HG03442 (cell line): ENCODE measurements around the gene ABHD17A.
A peak's percentile ranks its signal among the peaks of the same experiment; 100 is the strongest.
"Not testable (repeated sequence)": the region's sequence is repeated elsewhere in the genome, so short reads cannot be mapped to it uniquely, and the experiment has no call there.

ENCODE experiments used
- ATAC-seq: cut with Tn5 transposase; IDR thresholded peaks from one replicate; pipeline ENCODE4 v1.9.1; 2021; ENCODE audit warnings: mild to moderate bottlenecking, moderate library complexity; ENCODE audit not compliant: unreplicated experiment

ABHD17A gene

DNA sequence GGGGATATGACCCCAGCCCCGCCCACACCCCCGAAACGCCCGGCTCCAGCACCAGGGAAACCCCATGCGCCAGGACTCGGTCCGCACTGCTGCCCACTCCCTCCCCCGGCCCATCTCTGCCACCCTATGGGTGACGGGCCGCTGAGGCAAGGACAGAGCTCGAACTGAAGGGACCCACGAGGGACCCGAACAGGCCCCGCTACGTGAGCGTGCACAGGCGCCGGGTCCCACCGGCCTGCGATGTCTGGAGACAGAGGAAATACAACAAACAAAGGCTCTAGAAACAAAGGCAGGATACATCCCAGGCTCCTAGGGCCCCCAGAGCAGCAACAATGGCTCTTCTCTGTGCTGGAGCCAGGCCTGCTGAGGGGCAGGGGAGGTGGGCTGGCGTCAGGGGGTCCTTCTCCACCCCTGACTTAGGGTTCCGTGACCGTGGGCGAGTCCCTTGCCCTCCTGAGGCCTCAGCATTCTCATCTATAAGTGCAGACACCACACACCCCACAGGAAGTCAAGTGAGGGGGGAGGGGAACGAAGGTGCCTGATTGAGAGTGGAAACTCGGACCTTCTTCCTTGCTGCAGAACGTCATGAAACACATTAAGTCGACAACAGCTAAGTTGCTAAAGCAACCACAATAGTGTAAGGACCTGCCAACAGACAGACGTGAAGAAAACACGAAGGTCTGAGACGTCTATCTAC is 3.1 kb downstream of the ABHD17A start:
- no peak for ATAC-seq

DNA sequence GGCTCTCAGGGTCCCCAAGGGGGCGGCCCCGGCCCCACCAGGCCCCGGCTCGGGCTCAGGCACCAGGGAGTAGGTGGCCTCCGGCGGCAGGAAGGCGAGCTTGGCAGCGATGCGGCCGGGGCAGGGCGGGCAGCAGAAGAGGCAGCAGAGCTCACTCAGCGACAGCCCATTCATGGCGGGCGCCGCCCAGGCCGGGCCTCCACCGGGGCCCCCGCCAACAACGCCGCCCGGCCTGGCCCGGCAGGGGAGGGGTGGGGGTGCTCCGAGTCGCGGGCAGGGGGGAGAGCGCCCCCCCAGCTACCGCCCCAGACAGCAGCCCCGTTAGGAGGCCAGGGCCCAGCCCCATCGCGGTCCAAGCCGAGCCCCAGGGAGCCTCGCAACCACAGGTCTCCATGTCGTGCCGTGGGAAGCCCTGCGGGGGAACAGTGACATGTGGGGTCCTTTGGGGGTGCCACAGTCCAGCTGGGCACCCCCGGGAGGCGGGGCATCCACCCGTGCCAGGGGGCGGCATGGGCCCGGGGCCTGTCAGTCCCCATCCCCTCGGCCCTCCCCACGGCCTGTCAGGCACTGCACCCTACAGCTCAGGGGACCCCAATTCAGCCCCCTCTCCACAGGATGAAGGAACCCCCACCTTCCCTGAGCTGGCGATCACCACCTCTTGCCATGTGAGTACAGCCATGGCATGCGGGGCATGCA is 3.8 kb downstream of the ABHD17A start:
- ATAC-seq, result not testable (repeated sequence)

DNA sequence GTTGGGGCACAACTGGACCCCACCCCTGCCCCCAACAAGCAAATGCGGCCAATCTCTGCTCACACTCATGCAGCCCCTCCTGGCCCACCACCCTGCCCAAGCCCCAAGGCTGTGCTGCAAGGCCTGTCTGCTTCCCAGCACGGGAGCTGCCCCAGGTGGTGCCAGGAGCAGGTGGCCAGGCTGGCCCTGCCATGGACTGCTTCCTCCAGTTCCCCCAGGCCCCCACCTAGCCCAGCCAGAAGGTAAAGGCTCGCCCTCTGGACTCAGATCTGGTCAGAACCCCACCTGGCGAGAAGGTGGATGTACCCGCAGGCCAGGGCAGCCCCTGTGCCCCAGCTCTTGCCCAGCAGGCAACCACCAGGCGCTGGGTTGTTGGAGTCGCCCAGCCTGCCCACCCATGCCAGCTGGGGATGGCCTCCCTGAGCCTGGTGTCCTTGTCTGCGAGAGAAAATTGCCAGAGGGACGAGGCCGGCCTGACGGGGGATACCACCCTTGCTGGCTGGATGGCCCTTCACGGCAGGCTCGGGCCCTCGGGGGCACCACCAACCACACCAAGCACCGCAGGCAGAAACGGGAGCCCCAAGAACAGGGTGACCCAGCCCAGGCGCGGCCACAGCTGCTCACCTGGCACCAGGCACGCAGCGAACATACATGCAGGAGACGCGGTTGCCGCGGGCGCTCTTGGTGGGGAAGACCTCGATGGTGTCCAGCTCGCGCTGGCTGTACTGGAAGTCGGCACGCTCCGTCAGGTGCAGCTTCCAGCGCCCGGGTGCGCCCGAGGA is 4.5 kb downstream of the ABHD17A start:
- ATAC-seq, result no peak

DNA sequence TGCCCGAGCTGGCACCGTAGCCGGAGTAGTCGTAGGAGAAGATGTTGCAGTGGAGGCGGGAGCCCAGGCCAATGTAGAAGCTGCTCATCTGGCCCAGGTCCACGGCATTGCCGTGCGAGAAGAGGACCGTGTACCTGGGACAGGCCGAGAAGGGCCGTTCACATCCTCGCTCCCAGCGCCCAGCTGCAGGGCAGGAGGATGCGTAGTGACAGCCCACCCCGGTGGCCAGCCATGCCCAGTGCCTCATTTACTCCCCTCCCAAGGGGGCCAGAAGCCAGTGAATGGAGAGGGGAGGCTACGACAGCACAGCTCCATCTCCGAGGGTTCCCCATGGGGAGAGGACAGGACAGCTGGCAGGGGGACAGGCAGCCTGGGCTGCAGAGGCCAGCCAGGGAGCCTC is 5.3 kb downstream of the ABHD17A start:
- ATAC-seq, result not testable (repeated sequence)

DNA sequence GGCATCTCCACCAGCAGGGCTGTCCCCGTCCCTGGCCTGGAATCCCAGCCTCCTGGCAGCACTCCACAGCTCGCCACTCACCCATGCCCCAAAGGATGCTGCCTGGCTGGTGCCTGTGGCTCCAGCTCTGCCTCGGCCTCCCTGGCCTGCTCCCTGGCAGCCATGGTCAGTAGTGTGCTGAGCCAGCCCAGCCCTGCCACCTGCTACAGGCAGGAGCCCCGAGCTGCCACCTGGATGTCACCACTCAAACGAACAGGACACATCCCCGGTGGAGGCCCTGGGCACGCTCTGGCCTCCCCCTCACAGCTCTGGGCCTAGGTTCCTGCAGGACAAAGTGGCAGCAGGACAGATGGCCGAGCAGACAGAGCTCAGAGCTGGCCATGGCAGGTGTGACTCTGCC is 6.7 kb downstream of the ABHD17A start:
- not testable (repeated sequence) for ATAC-seq

DNA sequence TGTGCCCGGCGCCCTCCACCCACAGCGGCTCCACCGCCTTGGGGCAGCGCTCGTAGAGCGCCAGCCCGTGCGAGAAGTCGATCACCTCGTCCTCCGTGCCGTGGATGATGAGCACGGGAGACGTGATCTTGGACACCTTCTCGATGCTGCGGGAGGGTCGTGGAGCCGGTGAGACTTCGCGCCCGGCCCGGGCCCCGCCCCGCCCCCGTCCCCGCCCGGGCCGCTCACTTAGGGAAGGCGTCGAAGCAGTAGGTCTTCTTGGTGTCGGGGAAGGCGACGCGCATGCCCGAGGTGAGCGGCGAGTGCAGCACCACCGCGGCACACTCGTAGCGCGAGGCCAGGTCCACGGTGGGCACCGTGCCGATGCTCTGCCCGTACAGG is 8.0 kb downstream of the ABHD17A start:
- not testable (repeated sequence) for ATAC-seq

DNA sequence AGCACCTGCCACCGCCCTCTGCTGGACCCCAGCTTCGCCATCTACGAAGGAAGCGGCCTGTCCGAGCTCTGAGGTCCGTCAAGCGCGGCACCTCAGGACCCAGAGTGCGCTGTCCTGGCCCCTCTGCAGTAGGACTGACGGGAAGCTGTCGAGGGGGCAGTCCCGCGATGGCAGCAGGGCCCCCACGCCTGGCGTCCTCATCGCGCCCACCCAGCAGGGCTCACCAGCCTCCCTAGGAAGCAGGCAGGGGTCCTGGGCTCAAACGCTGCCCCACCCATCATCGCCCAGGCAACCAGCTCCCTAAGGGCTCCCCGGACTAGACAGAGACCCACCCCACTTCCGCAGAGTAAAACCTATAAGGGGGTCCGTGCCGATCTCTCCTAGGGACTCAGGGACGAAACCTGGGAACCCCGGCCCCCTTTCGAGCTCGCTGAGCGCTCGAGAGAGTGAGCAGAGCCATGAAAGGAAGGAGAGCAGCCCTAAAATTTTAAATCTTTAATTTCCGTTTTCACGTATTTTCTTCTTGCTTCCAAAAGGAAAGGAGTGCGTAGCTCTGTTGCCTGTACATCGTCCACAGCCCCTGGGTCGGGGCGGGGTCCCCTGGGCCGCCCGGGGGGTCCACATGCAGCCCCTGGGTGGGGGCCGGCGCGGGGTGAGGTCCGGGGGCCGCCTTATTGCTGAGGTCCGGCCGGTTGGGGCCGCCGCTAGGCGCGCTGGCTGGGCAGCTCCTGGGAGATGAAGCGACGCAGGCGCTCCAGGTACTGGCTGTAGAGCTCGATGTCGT is 8.6 kb downstream of the ABHD17A start:
- ATAC-seq, result not testable (repeated sequence)

DNA sequence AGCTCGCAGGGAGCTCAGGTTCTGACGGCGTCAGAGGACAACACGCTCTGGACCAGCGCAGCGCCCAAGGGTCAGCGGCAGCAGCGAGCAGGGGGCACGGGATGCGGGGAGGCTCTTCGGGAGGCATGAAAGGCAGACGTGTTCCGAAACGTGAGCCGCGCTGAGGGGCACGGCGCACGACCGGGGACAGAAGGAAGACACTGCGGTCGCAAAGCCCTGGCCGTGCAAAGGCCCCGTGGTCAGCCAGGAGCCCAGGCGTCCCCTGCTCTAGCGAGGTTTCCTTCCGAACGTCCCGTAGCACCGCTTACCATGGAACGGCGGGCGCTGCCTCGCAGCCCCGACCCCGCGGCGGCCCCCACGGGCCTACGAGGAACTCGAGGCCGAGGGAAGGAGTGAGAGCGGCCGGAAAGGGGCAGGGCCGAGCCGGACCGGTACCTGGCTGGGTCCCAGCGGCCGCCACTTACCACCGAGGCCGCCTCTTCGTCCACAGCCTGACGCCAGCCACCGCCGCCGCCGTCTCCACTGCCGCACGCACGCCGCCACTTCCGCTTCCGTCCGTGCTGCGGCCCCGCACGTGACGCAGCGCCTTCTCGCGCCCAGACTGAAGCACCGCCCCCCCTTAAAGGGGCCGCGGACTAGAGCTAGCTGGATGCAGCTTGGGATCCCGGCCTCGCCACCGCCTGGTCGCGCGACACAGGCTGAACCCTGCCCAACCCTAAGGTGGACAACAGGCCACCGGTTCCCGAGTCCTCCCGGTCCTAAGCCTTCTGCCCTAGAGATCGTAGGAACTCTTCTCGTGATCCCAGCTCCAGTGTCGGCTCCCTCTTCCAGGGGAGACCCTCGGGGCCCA is 9.4 kb downstream of the ABHD17A start:
- peak; percentile 72 for ATAC-seq

DNA sequence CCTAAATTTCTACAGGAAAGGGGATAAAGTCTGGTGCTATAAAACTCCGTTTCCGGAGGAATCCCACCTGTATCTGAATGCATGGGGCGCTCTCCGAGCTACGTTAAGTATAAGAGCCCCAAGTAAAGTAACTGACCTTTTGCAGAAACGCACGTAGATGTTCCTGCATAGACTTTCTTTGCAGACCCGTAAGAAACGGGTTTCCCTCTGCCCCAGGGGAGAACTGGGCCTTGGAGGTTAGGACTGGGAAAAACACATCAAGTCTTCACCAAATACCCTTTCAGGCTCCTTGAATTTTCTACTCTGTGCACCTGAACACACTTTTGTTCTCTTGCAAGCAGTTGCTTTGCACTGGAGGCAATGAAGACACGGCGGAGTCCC is 10.0 kb downstream of the ABHD17A start:
- not testable (repeated sequence) for ATAC-seq

DNA sequence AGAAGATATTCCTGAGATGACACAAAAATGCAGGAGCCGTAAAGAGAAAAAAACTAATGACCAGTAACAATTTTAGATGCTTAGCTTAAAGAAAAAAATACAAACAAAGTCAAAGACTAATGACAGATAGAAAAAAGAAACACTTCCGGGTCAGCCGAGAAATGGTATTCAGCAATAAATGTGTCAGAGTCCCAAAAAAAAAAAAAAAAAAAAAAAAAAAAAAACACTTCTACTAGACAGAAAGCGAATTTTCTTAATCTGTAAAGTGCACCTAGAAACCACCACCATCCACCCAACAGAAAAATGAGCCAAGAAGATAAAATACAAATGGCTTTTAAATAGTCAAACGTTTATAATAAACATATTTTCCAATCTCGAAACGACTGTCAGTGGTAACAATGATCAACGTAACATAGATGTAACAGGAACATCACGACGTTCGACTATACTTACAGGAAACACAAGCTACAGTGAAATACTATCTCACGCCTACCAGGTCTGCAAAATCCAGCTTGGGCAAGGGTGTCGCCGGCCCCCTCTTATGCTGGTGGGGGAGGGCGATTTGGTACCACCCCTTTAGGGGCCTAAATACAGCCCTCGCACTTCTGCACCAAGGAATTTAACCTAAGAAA is 10.6 kb downstream of the ABHD17A start:
- ATAC-seq, result no peak

DNA sequence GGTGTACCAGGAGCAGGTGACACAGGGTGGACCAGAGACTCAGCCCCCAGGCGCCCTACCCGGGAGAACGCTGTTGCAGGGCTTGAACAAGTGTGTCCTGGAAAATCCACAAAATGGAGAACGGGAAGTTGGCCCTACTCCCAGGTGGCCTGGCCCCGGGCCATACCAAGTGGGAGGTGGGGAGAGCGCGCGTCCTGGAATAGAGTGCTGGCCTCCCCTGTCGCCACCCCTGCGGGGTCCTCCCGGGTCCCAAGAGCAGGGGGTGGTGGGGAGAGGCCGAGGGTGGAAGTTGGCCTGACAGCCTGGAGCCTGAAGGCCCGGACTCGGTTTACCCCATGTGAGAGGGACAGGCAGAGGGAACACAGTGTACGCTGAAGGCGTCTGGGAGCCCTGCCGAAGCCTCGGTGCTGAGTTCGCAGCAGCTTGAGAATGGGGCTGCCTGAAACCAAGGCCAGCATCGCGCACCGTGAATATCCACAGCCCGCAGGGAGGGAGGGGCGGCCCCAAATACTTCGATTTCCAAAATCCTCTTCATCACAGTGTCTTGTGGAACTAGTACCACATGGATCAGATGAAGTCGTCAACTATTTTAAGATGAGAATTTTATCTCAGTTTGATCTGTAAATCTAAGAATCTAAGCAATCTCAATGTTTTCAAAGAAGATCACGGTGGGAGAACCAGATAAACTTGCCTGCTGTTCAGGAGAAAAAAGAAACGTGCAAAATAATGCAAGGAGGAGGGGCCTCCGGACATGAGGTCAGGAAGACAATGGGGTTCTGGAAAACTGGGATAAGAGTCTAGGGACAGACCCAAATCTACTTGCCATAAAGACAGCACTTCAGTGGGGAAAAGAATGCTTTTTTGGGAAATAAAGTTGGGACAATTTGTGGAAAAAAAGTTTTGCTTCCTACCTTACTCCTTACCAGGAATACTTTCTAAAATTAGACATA is 11.5 kb downstream of the ABHD17A start:
- no peak for ATAC-seq

DNA sequence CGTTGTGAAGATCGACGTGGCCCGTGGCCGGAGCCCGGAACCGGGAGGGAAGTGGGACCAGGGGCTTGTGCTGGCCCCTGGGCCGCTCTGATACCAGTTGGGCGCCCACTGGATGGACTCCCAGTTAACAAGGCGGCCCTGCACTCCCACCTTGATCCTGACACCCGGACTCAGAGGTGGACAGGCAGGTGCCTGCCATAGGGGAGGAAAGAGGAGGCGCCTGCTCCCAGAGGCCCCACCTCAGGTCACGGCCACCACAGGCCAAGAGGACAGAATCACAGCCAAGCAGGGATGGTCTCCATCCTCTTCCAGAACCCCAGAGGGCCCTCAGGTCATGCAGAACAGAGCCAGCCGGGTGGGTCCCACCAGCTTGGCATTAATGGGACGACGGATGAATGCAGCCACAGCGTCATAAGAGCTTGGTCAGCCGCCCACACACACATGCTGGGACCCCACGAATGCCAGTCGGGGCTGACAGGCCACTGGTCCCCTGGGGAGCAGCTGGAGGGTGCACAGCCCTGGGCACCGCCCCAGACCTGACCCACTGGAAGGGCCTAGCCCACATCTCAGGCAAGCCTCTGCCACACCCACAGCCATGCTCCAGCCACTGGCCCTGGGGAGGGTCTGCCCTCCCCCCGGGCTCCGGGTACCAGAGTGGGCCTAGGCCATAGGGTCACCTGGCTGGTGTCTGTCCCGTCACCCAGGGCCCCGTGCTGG is 12.3 kb downstream of the ABHD17A start:
- ATAC-seq, result no peak

DNA sequence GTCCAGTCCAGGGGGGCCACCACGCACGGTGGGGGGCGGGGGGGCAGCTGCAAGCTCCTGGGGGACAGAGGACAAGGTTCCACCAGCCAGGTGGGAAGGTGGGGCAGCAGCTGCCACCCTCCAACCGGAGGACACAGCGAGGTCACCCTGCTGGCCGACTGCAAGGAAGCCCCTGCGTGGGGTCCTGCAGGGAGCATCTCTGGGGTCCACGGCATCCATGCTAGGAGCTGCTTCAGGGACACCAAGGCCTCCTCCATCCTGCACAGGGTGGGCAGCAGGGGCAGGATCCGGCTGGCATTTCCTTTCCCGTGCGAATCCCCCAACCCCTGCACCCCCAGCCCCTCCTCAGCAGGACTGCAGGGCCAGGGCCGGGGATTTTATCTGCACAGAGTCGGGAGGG is 13.7 kb downstream of the ABHD17A start:
- ATAC-seq, result no peak

DNA sequence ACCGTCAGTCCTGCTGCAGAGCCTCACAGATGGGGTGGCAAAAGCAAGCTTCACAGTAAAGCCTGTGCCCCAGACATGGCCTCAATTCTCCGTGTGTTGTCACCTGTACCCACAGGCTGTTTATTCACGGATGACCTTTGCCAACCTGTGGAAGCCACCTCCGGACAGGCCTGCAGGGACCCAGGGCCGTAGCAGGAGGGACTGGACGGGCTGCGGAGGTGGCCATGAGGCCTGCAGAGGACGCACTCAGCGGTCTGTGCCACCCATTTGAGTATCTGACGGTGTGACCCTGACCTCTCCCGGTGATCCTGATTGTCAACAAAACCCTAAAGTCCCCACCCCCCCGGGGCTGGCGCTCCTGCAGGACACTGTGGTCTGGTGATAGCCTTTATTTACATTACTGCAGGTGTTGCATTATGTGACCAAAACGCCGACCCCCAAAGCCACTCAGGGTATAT is 14.1 kb downstream of the ABHD17A start:
- no peak for ATAC-seq

DNA sequence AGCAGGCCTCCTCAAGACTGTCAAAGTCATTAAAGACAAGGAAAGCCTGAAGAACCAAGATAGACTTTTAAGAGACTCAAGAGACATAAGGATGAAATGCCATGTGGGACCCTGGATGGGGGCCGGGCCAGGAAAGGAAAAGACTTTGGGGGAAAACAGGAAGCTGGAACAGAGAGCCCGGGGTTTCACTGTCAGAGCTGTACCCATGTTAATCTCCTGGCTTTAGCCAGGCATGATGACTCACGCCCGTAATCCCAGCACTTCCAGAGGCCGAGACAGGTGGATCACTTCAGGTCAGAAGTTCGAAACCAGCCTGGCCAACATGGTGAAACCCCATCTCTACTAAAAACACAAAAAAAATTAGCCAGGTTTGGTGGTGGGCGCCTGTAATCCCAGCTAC is 16.3 kb downstream of the ABHD17A start:
- no peak for ATAC-seq

DNA sequence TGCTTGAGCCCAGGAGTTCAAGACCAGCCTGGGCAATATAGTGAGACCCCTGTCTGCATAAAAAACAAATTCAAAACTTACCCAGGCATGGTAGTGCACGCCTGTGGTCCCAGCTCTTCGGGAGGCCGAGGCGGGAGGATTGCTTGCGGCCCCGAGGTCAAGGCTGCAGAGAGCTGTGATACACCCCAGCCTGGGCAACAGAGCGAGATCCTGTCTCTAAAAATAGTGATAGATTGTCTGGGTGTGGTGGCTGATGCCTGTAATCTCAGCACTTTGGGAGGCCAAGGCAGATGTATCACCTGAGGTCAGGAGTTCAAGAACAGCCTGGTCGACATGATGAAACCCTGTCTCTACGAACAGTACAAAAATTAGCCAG is 18.0 kb downstream of the ABHD17A start:
- no peak for ATAC-seq

DNA sequence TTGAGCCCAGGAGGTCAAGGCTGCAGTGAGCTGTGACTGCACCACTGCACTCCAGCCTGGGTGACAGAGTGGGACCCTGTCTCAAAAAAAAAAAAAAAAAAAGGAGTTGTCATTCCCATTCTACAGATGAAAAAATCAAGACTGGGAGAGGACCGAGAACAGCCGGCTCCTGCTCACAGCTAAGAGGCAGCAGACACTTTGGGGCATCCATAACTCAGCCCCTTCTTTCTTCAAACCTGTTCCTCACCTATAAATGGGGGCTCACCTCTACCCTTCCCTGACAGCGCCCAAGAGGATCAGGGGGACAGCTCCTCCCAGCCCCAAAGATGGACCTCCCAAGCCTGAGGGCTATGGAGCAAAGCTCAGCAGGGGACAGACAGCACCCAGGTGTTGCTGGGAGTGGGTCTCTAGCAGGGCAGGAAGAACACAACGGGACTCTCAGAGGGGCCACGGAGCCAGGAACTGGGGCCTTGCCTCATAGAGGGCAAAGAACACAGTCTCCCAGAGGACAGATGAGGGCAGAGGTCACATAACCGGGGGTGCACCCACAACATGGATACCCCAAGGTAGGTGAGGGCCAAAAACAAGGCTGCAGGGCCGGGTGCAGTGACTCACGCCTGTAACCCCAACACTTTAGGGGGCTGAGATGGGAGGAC is 18.5 kb downstream of the ABHD17A start:
- no peak for ATAC-seq
